ENCODE data around the gene ALDH1B1.

- TF ChIP-seq POLR2A (IDR thresholded peaks at IDR 0.05) (no peak), CTCF (IDR thresholded peaks at IDR 0.05) (no peak)
Observed at GRCh38 chr9:38357350-38358114, 35.0 kb upstream of the ALDH1B1 start.

Data from upper lobe of left lung (tissue), 4 donors.